DOHH2 (cell line): ENCODE results near the gene TNFRSF9.

Experiments
- CTCF ChIP-seq: fragments of 200-600 bp; sonication (generic); IDR thresholded peaks from one replicate; pipeline ENCODE4 v1.5.1; 2014; ENCODE audit warnings: antibody characterized with exemption, mild to moderate bottlenecking, low read depth, low read length; ENCODE audit not compliant: poor library complexity, severe bottlenecking
- EZH2phosphoT487 ChIP-seq: fragments of 200-600 bp; sonication (generic); IDR thresholded peaks from 2 replicates; pipeline ENCODE4 v1.6.1; 2017; ENCODE audit warnings: borderline replicate concordance, mild to moderate bottlenecking, antibody characterized with exemption, low read length, moderate library complexity, mixed read lengths

- TF ChIP-seq CTCF, result no peak
- no peak for TF ChIP-seq EZH2phosphoT487
Observed at GRCh38 chr1:7865978-7866377, 74.7 kb downstream of the TNFRSF9 start.
